Fibroblast of gingiva (primary cell): Measurements from ENCODE around the gene LSM7.

Experiments used
- DNase-seq: peaks from one replicate; pipeline ENCODE4 v3.0.0-alpha.2; 2011; ENCODE audit warnings: low read depth

The LSM7 gene

DNA sequence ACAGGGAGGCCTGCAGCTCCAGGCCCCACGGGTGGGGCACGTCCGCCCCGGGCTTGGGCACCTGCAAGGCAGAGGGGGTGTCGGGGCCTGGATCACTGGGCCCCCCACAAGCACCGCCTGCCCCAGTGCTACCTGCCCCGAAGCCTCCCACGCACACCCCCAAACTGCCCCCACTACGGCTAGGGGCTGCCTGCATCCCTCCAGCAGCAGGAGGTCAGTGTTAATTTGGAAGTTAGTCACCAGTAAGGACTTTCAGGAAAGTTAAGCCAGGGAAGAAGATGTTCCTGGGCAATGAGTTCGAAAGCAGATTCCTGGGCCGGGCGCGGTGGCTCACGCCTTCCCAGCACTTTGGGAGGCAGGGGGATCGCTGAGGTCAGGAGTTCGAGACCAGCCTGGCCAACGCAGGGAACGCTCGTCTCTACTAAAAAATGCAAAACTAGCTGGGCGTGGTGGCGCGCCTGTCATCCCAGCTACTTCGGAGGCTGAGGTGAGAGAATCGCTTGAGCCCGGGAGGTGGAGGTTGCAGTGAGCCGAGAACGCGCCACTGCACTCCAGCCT, 51.9 kb downstream of the LSM7 start:
- DNase-seq = no peak

DNA sequence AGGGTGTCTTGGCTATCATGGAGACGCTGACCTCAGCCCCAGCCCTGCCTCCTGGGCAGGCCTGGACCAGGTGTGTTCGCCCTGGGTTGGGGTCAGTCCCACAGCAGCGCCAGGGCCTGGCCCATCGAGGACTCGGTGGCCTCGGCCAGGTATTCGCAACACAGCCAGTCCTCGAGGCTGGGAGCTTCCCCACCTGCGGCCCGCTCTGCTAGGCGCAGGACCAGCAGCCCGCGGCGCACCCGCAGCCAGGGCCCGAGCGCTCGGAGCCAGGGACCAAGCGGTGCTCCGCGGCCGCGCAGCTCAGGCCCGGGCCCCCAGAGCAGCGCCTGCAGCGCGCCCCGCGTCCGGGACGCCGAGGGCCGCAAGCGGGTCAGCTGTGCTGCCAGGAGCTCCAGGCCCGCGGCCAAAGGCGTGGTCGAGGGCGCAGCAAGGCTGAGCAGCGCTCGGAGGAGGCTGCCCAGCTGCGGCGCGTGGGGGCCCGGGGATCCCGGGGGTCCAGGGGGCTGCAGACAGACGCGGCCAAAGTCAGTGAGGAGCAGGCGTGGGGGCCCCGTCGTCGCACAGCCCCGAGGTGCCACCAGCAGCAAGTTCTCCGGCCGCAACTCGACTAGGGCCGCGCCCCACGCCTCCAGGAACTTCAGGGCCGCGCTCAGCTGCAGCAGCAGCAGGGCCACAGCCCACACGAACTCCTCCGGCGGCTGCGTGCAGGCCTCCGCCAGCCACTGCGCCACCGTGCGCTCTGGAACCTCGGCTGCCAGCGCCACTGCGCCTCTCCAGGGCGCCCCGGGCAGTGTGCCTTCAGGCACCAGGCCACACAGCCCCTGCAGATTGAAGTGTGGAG, 52.6 kb downstream of the LSM7 start:
- no peak for DNase-seq

DNA sequence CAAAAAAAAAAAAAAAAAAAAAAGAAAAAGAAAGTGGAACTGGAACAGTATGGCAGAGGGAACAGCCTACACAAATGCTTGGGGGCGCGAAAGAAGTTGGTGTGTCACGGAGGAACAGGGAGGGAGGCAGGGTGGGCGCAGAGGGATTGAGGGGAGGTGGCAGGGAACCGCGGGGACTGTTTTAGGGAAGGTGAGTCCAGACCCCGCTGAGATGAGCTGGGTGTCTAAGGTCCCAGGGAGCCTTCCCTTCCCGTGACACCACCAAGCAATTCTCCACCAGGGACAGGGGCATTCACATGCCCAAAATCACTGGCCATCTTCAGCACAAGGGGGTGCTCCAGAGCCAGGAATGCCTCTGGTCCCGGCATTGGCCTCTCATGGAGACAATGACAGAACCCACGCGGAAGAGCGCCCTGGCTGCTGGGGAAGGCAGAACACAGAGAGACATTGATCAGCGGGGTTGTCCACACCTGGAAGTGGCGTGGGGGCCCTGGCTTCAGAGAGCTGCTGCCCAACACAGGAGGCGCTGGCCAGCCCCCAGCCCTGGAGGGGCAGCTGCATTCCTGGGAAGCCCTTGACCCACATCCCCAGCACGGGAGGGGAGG, 53.4 kb downstream of the LSM7 start:
- DNase-seq = peak; percentile 67

- DNase-seq = no peak
Observed at GRCh38 chr19:2274185-2274711, 54.1 kb downstream of the LSM7 start.

DNA sequence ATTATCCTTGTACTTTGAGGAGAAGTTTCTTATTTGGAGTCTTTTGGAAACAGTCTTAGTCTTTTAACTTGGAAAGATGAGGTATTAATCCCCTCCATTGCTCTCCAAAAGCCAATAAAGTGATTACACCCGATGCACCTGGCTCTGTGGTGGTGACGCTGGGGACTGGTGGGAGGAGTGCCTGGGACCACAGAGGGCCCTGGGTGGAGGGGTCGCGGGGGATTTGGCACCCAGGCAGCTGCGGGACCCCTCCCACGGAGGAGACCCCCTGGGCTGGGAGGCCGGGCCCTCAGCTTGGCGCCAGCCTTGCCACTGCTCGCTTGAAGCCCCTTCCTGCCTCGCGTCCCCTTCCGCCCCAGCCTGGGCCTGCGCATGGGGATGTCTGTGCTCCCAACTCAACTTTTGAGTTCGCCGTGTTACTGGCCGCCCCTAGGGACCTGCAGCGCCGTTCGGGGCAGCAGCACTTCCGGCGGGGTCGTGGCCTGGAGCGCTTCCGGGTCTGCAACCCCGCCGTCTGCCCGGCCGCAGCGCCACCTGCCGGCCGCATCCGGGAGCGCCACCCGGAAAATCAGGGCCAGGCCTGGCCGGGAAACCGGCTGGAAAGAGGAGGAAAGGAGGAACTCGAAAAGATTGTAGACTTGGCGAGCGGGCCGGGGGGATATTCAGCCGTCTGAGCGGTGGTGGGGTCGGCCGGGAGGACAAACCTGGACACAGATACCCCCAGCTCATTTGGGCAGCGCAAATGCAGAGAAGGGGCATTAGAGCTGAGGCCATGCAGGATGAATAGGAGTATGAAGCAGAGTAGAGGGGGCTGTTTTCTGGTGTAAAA, 54.8 kb downstream of the LSM7 start:
- peak; percentile 74 for DNase-seq
